ENCODE measurements around the gene OSMR.

The OSMR gene

GRCh38 chr5:38932854-38933408 lies 87.1 kb downstream of the OSMR start:
- no peak for DNase-seq

- DNase-seq = no peak
Observed at GRCh38 chr5:38935437-38935836, 89.6 kb downstream of the OSMR start.

GRCh38 chr5:38936269-38936668 lies 90.5 kb downstream of the OSMR start:
- no peak for DNase-seq

- DNase-seq = no peak
Observed at GRCh38 chr5:38938424-38938823, 92.6 kb downstream of the OSMR start.

- no peak for DNase-seq
Observed at GRCh38 chr5:38938973-38939372, 93.2 kb downstream of the OSMR start.

GRCh38 chr5:38940230-38940858 lies 94.5 kb downstream of the OSMR start:
- DNase-seq = no peak

GRCh38 chr5:38941912-38942311 lies 96.1 kb downstream of the OSMR start:
- DNase-seq = no peak

- no peak for DNase-seq
Observed at GRCh38 chr5:38944282-38944681, 98.5 kb downstream of the OSMR start.

GRCh38 chr5:38948501-38948900 lies 102.7 kb downstream of the OSMR start:
- DNase-seq = no peak

- no peak for DNase-seq
Observed at GRCh38 chr5:38953426-38954012, 107.7 kb downstream of the OSMR start.

- DNase-seq = no peak
Observed at GRCh38 chr5:38961691-38962090, 115.9 kb downstream of the OSMR start.

- no peak for DNase-seq
Observed at GRCh38 chr5:38968665-38969064, 122.9 kb downstream of the OSMR start.

- no peak for DNase-seq
Observed at GRCh38 chr5:38978036-38978435, 132.2 kb downstream of the OSMR start.

- DNase-seq = no peak
Observed at GRCh38 chr5:38979535-38979934, 133.7 kb downstream of the OSMR start.
